Uterus (tissue), 2 donors: Measurements from ENCODE around the gene RBBP8NL.

Experiments used
- POLR2A ChIP-seq, 2 donors: fragments of 450-650 bp; IDR thresholded peaks; one replicate each; pipeline ENCODE4 v1.6.1; 2016; ENCODE audit warnings: antibody characterized with exemption in 2 of 2, mild to moderate bottlenecking in 1 of 2, moderate library complexity in 1 of 2
- TF ChIP-seq, protein P1 (sequence below), 4 experiments: fragments of 200-600 bp in 2 of 4; fragments of 450-650 bp in 2 of 4; sonication (generic) in 2 of 4; IDR thresholded peaks; one replicate each; pipeline ENCODE4 v1.5.1; 2016 to 2019; ENCODE audit warnings: antibody characterized with exemption in 4 of 4, mild to moderate bottlenecking in 2 of 4, moderate library complexity in 1 of 4

DNA sequence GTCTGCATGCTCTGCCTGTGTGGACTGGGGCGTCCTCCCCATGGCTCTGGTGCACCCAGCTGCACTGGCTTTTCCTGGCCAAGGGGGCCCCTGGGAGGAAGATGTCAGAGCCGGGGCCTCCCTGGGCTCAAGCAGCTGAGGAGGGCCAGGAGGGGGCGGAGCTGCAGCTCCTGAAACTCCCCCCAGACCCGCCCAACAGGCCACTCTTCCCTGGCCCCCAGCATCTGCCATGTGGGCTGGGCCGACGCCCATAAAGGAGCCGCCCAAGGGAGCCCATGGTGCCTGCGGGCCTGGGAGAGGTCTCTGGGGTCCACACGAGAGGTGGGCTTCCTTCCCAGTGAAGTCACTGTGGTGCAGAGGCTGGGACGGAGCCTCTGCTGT, 4.0 kb downstream of the RBBP8NL start:
- TF ChIP-seq, protein P1, sequence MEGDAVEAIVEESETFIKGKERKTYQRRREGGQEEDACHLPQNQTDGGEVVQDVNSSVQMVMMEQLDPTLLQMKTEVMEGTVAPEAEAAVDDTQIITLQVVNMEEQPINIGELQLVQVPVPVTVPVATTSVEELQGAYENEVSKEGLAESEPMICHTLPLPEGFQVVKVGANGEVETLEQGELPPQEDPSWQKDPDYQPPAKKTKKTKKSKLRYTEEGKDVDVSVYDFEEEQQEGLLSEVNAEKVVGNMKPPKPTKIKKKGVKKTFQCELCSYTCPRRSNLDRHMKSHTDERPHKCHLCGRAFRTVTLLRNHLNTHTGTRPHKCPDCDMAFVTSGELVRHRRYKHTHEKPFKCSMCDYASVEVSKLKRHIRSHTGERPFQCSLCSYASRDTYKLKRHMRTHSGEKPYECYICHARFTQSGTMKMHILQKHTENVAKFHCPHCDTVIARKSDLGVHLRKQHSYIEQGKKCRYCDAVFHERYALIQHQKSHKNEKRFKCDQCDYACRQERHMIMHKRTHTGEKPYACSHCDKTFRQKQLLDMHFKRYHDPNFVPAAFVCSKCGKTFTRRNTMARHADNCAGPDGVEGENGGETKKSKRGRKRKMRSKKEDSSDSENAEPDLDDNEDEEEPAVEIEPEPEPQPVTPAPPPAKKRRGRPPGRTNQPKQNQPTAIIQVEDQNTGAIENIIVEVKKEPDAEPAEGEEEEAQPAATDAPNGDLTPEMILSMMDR (IDR thresholded peaks at IDR 0.05), result no peak
- TF ChIP-seq POLR2A (IDR thresholded peaks at IDR 0.05), result no peak
